Body of pancreas (tissue), 4 donors: ENCODE data around the gene CFAP70.

ENCODE experiments used
- POLR2A ChIP-seq, 3 donors: fragments of 450-650 bp; IDR thresholded peaks; one replicate each; pipeline ENCODE4 v1.6.1; 2016; ENCODE audit warnings: antibody characterized with exemption in 3 of 3, mild to moderate bottlenecking in 2 of 3
- TF ChIP-seq, protein P1 (sequence below), 7 experiments: fragments of 450-650 bp in 4 of 7; fragments of 200-600 bp in 3 of 7; sonication (generic) in 3 of 7; IDR thresholded peaks; one replicate each; pipeline ENCODE4 v1.5.1; 2016 to 2019; ENCODE audit warnings: antibody characterized with exemption in 7 of 7

DNA sequence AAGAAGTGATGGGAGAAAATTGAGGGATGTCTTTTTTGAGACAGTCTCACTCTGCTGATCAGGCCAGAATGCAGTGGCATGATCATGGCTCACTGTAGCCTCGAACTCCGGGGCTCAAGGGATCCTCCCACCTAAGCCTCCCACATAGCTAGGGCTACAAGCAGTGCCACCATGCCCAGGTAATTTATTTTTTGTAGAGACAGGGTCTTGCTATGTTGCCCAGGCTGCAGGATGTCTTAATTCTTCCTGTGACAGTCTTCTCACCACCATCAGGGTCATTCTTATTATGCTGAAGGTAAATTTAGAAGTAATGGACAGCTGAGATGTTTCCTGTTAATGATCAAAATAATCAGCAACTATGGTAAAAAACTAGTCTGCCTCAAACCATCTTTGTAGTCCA, 118.8 kb downstream of the CFAP70 start:
- TF ChIP-seq, protein P1, sequence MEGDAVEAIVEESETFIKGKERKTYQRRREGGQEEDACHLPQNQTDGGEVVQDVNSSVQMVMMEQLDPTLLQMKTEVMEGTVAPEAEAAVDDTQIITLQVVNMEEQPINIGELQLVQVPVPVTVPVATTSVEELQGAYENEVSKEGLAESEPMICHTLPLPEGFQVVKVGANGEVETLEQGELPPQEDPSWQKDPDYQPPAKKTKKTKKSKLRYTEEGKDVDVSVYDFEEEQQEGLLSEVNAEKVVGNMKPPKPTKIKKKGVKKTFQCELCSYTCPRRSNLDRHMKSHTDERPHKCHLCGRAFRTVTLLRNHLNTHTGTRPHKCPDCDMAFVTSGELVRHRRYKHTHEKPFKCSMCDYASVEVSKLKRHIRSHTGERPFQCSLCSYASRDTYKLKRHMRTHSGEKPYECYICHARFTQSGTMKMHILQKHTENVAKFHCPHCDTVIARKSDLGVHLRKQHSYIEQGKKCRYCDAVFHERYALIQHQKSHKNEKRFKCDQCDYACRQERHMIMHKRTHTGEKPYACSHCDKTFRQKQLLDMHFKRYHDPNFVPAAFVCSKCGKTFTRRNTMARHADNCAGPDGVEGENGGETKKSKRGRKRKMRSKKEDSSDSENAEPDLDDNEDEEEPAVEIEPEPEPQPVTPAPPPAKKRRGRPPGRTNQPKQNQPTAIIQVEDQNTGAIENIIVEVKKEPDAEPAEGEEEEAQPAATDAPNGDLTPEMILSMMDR (IDR thresholded peaks at IDR 0.05) = no peak
- TF ChIP-seq POLR2A (IDR thresholded peaks at IDR 0.05) = no peak
